CD14-positive monocyte (primary cell): ENCODE data around the gene OLFML3. TPM values are rescaled to one million over a fixed set of nuclear protein-coding genes. Genes with fewer than 3 reads are reported as not detected.

Experiments
- DNase-seq, 3 donors: peaks; one replicate each; pipeline ENCODE4 v3.0.0-alpha.2; 2011 to 2022
- H2AFZ ChIP-seq: 2 replicates; pipeline ENCODE4 v1.6.0; 2012; ENCODE audit warnings: mild to moderate bottlenecking, low read depth, low read length, inconsistent platforms; ENCODE audit not compliant: insufficient read depth, poor library complexity, severe bottlenecking
- H3K27ac ChIP-seq, 2 donors: 1 replicate in 1 of 2; 2 replicates in 1 of 2; pipeline ENCODE4 v1.5.1; 2012 to 2013; ENCODE audit warnings: low read length in 2 of 2, control low read depth in 1 of 2, inconsistent platforms in 1 of 2, low read depth in 1 of 2, mild to moderate bottlenecking in 1 of 2
- H3K27me3 ChIP-seq, 2 donors: one replicate each; pipeline versions ENCODE4 v1.6.0 to v1.6.1; 2011 to 2013; ENCODE audit warnings: low read length in 2 of 2; ENCODE audit not compliant: control insufficient read depth in 2 of 2, insufficient read depth in 2 of 2
- H3K36me3 ChIP-seq, 2 donors: replicated peaks in 1 of 2; 1 replicate in 1 of 2; 2 replicates in 1 of 2; pipeline versions ENCODE4 v1.5.1 to v1.6.1; 2012 to 2013; ENCODE audit warnings: low read length in 2 of 2, control low read depth in 1 of 2, inconsistent platforms in 1 of 2, mild to moderate bottlenecking in 1 of 2; ENCODE audit not compliant: insufficient read depth in 2 of 2, control insufficient read depth in 1 of 2
- H3K4me1 ChIP-seq, 2 donors: 1 replicate in 1 of 2; 2 replicates in 1 of 2; pipeline versions ENCODE4 v1.5.1 to v1.6.1; 2012 to 2013; ENCODE audit warnings: low read length in 2 of 2, control low read depth in 1 of 2, inconsistent platforms in 1 of 2, mild to moderate bottlenecking in 1 of 2, moderate library complexity in 1 of 2; ENCODE audit not compliant: insufficient read depth in 2 of 2, control insufficient read depth in 1 of 2
- H3K4me2 ChIP-seq: replicated peaks from 2 replicates; pipeline ENCODE3; 2012; ENCODE audit warnings: low read length, moderate library complexity, mild to moderate bottlenecking; ENCODE audit not compliant: poor library complexity, severe bottlenecking; ENCODE audit errors: extremely low read depth
- H3K4me3 ChIP-seq, 3 experiments: fragments of 200-600 bp in 1 of 3; sonication (generic) in 1 of 3; replicated peaks in 1 of 3; 1 replicate in 2 of 3; 2 replicates in 1 of 3; pipeline ENCODE4 v1.5.1; 2011 to 2013; ENCODE audit warnings: low read length in 3 of 3, mild to moderate bottlenecking in 3 of 3, control low read depth in 2 of 3, low read depth in 2 of 3, inconsistent platforms in 1 of 3, moderate library complexity in 1 of 3
- H3K79me2 ChIP-seq: 2 replicates; pipeline ENCODE4 v1.6.0; 2012; ENCODE audit warnings: mild to moderate bottlenecking, control low read depth, inconsistent platforms, low read length, moderate library complexity; ENCODE audit not compliant: insufficient read depth
- H3K9ac ChIP-seq: 2 replicates; pipeline ENCODE4 v1.6.0; 2017; ENCODE audit warnings: low read length, mild to moderate bottlenecking; ENCODE audit not compliant: insufficient read depth, poor library complexity, severe bottlenecking
- H3K9me3 ChIP-seq, 2 donors: replicated peaks in 1 of 2; 1 replicate in 1 of 2; 2 replicates in 1 of 2; pipeline versions ENCODE4 v1.5.1 to v1.6.1; 2012 to 2013; ENCODE audit warnings: low read length in 2 of 2, control low read depth in 1 of 2; ENCODE audit not compliant: control insufficient read depth in 1 of 2, insufficient read depth in 1 of 2
- H4K20me1 ChIP-seq: 2 replicates; pipeline ENCODE4 v1.6.0; 2012; ENCODE audit warnings: mild to moderate bottlenecking, low read length, control low read depth, moderate library complexity; ENCODE audit not compliant: insufficient read depth
- H3K27ac Mint-ChIP-seq, 7 donors: one replicate each; pipeline ENCODE4 v1.8.0; 2020; ENCODE audit warnings: mild to moderate bottlenecking in 7 of 7, mixed read lengths in 7 of 7, moderate library complexity in 6 of 7, inconsistent platforms in 2 of 7
- H3K27me3 Mint-ChIP-seq, 3 donors: one replicate each; pipeline ENCODE4 v1.8.0; 2021 to 2022; ENCODE audit warnings: low read depth in 3 of 3, mild to moderate bottlenecking in 3 of 3, mixed read lengths in 3 of 3, moderate library complexity in 3 of 3, inconsistent platforms in 1 of 3
- H3K36me3 Mint-ChIP-seq, 2 donors: one replicate each; pipeline ENCODE4 v1.8.0; 2020; ENCODE audit warnings: mixed read lengths in 2 of 2, inconsistent platforms in 1 of 2, mild to moderate bottlenecking in 1 of 2
- H3K4me1 Mint-ChIP-seq: one replicate; pipeline ENCODE4 v1.8.0; 2020; ENCODE audit warnings: mild to moderate bottlenecking, mixed read lengths
- H3K4me3 Mint-ChIP-seq, 2 donors: one replicate each; pipeline ENCODE4 v1.8.0; 2020; ENCODE audit warnings: mild to moderate bottlenecking in 2 of 2, mixed read lengths in 2 of 2, moderate library complexity in 1 of 2
- H3K9me3 Mint-ChIP-seq, 7 donors: one replicate each; pipeline ENCODE4 v1.8.0; 2020 to 2022; ENCODE audit warnings: mixed read lengths in 7 of 7, mild to moderate bottlenecking in 6 of 7, moderate library complexity in 6 of 7, inconsistent platforms in 2 of 7
- CTCF ChIP-seq: fragments of 200-600 bp; IDR thresholded peaks from one replicate; pipeline ENCODE4 v1.8.0; 2022; ENCODE audit warnings: antibody characterized with exemption, mild to moderate bottlenecking
- whole genome bisulfite sequencing: methylation state at CpG from one replicate; pipeline ENCODE4 v1.1.5; 2013; ENCODE audit warnings: missing lambda C conversion rate; ENCODE audit not compliant: insufficient coverage; 5-methylcytosine and 5-hydroxymethylcytosine counted together
- intact Hi-C, 2 donors: fragments of 100-400 bp; cut with micrococcal nuclease; formaldehyde crosslinking; loops; one replicate each; pipeline versions ENCODE4 v1.15.0 to v1.15.1; 2023
- polyA plus RNA-seq, 3 donors: library from polyadenylated mRNA; depleted of rRNA in 1 of 3; unstranded in 2 of 3; stranded (reverse) in 1 of 3; fragments of 300-500 nt in 2 of 3; fragments of >200 nt in 1 of 3; fragmentation: Illumina TruSeq in 2 of 3; gene quantifications; 1 replicate in 2 of 3; 2 replicates in 1 of 3; pipeline ENCODE4 v1.2.3, GENCODE V29; 2012 to 2021

The OLFML3 gene
- polyA plus RNA-seq, 3 donors: 0.08 to 0.37 (median 0.28) TPM

- peaks cover 0 to 9% (median 2%) of the 10 kb centered on the region in 3 donors for H3K27me3 Mint-ChIP-seq
Observed at GRCh38 chr1:114023377-114023776, 44.1 kb downstream of the OLFML3 start.

GRCh38 chr1:114024049-114024448 lies 44.8 kb downstream of the OLFML3 start:
- H3K4me1 ChIP-seq: no peaks in the 10 kb centered on the region
- no peaks in the 10 kb centered on the region for H3K79me2 ChIP-seq
- Mint-ChIP-seq H3K4me3 (no peak overlapping the region), H3K9me3 (peaks cover 0 to 17% (median 4%) of the 10 kb centered on the region in 7 donors), H3K27me3 (peaks cover 0 to 9% (median 2%) of the 10 kb centered on the region in 3 donors), H3K27ac (no peak overlapping the region), H3K4me1 (no peaks in the 10 kb centered on the region), H3K36me3 (no peaks in the 10 kb centered on the region)
- no peak overlapping the region for H3K4me3 ChIP-seq
- no peak overlapping the region for H3K9ac ChIP-seq
- WGBS: 90% methylated on average over 2 of the region's 6 CpGs
- no peaks in the 10 kb centered on the region for H4K20me1 ChIP-seq
- no peak overlapping the region for H3K27ac ChIP-seq
- no peaks in the 10 kb centered on the region for H3K36me3 ChIP-seq
- no peak for DNase-seq
- TF ChIP-seq CTCF: no peak
- no peak overlapping the region for H3K4me2 ChIP-seq
- intact Hi-C loops: no loop called here
- H3K9me3 ChIP-seq: peaks cover 0 to 7% of the 10 kb centered on the region in 2 donors
- H2AFZ ChIP-seq: no peak overlapping the region
- H3K27me3 ChIP-seq: no peaks in the 10 kb centered on the region

More at GRCh38 chr1:114023377-114023776, 44.1 kb downstream of the OLFML3 start:
- Histone ChIP-seq H3K79me2 (no peaks in the 10 kb centered on the region), H3K9me3 (peaks cover 0 to 10% of the 10 kb centered on the region in 2 donors), H3K27me3 (no peaks in the 10 kb centered on the region), H3K9ac (no peak overlapping the region), H3K4me3 (no peak overlapping the region), H3K27ac (no peak overlapping the region), H3K4me2 (no peak overlapping the region), H2AFZ (no peak overlapping the region), H3K4me1 (no peaks in the 10 kb centered on the region), H4K20me1 (no peaks in the 10 kb centered on the region), H3K36me3 (no peaks in the 10 kb centered on the region)
- no peak for TF ChIP-seq CTCF
- intact Hi-C loops: no loop called here
- DNase-seq: no peak
- Mint-ChIP-seq H3K9me3 (peaks cover under 1 to 19% (median 7%) of the 10 kb centered on the region in 7 donors), H3K4me3 (no peak overlapping the region), H3K36me3 (no peaks in the 10 kb centered on the region), H3K27ac (no peak overlapping the region), H3K4me1 (no peaks in the 10 kb centered on the region)
- 93% methylated on average over 2 of the region's 6 CpGs for WGBS
